ENCODE measurements around the gene FLVCR1. TPM values are rescaled to one million over a fixed set of nuclear protein-coding genes. Genes with fewer than 3 reads are reported as not detected.

Gene FLVCR1
- total and polyA plus RNA-seq, 9 of the 15 experiments (the other 6 are each of a cell fraction or from before 2014, with no cell fraction given) = 5.2 to 18.0 (median 12.5) TPM

DNA sequence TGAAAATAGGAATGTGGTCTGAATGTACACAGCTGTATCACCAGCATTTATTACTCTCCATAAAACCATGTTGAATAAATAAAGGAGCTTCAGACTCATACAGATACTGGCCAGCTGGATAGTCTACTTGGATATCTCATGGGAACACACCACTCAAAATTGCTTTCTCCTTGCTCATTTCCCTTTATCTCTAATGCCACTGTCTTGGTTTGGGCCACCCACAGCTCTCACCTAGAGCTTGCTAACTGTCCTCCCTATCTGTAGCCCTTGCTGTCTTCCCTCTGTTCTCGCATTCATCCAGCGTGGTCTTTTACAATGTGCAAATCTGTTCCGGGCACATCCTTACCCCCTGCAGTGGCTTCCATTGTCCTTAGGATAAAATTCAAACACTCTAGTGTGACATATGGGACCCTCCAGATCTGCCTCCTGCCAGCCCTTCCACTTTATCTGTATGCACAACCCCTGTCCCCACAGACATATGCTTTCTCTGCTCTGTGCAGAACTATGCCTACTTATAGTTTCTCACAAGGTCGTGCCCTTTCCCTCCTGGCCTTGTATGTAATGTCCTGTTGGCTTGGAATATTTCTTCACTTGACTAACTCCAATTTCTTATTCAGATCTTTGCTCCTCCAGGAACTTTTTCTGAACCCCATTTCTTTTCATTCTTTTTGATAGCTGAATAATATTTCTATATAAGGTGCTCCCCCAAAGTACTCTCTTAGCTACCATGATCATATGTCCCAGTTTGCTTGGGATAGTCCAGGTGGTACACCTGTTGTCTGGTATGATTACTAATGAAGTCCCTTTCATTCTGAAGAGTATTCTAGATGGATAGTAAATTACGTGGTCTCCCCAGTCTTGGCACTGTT, 2.9 kb downstream of the FLVCR1 start (continued):
- TF ChIP-seq ZNF232 (CRISPR knock-in tag; IDR thresholded peaks at IDR 0.05) = no peak
- peak in 1 of 2 experiments; percentile 89; a peak in 2 of 4 replicates for TF ChIP-seq TBL1XR1 (IDR thresholded peaks at IDR 0.05; ENCODE audit: low read length in 2 of 2)
- peak; percentile 89 for TF ChIP-seq ZEB2 (IDR thresholded peaks at IDR 0.05)
- TF ChIP-seq NR2F6 (CRISPR knock-in tag; IDR thresholded peaks at IDR 0.05) = no peak
- no peak for TF ChIP-seq ARID2 (IDR thresholded peaks at IDR 0.05)
- no peak for TF ChIP-seq PCBP1 (IDR thresholded peaks at IDR 0.05; ENCODE audit: low read depth, low read length, poor library complexity, severe bottlenecking)
- peak; percentile 89 for TF ChIP-seq FOXA1 (IDR thresholded peaks at IDR 0.05; ENCODE audit: borderline replicate concordance)
- TF ChIP-seq FOXP1 (CRISPR knock-in tag; IDR thresholded peaks at IDR 0.05) = peak; percentile 71; the same call in 1 of the 2 replicates
- TF ChIP-seq, protein P1, sequence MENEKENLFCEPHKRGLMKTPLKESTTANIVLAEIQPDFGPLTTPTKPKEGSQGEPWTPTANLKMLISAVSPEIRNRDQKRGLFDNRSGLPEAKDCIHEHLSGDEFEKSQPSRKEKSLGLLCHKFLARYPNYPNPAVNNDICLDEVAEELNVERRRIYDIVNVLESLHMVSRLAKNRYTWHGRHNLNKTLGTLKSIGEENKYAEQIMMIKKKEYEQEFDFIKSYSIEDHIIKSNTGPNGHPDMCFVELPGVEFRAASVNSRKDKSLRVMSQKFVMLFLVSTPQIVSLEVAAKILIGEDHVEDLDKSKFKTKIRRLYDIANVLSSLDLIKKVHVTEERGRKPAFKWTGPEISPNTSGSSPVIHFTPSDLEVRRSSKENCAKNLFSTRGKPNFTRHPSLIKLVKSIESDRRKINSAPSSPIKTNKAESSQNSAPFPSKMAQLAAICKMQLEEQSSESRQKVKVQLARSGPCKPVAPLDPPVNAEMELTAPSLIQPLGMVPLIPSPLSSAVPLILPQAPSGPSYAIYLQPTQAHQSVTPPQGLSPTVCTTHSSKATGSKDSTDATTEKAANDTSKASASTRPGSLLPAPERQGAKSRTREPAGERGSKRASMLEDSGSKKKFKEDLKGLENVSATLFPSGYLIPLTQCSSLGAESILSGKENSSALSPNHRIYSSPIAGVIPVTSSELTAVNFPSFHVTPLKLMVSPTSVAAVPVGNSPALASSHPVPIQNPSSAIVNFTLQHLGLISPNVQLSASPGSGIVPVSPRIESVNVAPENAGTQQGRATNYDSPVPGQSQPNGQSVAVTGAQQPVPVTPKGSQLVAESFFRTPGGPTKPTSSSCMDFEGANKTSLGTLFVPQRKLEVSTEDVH (IDR thresholded peaks at IDR 0.05; ENCODE audit: low read depth, partially characterized antibody) = peak; percentile 58
- TF ChIP-seq NR2C1 (IDR thresholded peaks at IDR 0.05) = no peak
- TF ChIP-seq NR2C1 (tag; IDR thresholded peaks at IDR 0.05) = peak; percentile 46; the same call in 1 of the 2 replicates
- TF ChIP-seq, protein P2, sequence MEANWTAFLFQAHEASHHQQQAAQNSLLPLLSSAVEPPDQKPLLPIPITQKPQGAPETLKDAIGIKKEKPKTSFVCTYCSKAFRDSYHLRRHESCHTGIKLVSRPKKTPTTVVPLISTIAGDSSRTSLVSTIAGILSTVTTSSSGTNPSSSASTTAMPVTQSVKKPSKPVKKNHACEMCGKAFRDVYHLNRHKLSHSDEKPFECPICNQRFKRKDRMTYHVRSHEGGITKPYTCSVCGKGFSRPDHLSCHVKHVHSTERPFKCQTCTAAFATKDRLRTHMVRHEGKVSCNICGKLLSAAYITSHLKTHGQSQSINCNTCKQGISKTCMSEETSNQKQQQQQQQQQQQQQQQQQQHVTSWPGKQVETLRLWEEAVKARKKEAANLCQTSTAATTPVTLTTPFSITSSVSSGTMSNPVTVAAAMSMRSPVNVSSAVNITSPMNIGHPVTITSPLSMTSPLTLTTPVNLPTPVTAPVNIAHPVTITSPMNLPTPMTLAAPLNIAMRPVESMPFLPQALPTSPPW (CRISPR knock-in tag; IDR thresholded peaks at IDR 0.05) = peak; percentile 41; the same call in 1 of the 2 replicates
- TF ChIP-seq, protein P3, sequence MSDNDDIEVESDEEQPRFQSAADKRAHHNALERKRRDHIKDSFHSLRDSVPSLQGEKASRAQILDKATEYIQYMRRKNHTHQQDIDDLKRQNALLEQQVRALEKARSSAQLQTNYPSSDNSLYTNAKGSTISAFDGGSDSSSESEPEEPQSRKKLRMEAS (CRISPR knock-in tag; IDR thresholded peaks at IDR 0.05) = peak; percentile 45; the same call in 1 of the 2 replicates
- peak in 1 of 2 experiments; percentile 64; a peak in 1 of 4 replicates for TF ChIP-seq NONO (IDR thresholded peaks at IDR 0.05; ENCODE audit: low read depth in 2 of 2, low read length in 1 of 2)
- TF ChIP-seq, protein P4, sequence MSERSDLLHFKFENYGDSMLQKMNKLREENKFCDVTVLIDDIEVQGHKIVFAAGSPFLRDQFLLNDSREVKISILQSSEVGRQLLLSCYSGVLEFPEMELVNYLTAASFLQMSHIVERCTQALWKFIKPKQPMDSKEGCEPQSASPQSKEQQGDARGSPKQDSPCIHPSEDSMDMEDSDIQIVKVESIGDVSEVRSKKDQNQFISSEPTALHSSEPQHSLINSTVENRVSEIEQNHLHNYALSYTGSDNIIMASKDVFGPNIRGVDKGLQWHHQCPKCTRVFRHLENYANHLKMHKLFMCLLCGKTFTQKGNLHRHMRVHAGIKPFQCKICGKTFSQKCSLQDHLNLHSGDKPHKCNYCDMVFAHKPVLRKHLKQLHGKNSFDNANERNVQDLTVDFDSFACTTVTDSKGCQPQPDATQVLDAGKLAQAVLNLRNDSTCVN (CRISPR knock-in tag; IDR thresholded peaks at IDR 0.05) = no peak
- TF ChIP-seq KLF1 (tag; IDR thresholded peaks at IDR 0.05) = no peak
- peak; percentile 88 for TF ChIP-seq EGR1 (conservative IDR thresholded peaks at IDR 0.05)
- TF ChIP-seq ZNF75A (CRISPR knock-in tag; IDR thresholded peaks at IDR 0.05) = no peak
- peak; percentile 86 to 95 for TF ChIP-seq TEAD1 (CRISPR knock-in tag; IDR thresholded peaks at IDR 0.05)
- TF ChIP-seq MCM2 (IDR thresholded peaks at IDR 0.05; ENCODE audit: low read depth) = no peak
- 0 out of 2 replicates have a peak, but pooled peaks have one; percentile 56 for TF ChIP-seq ZSCAN29 (IDR thresholded peaks at IDR 0.05)
- no peak for TF ChIP-seq NFRKB (IDR thresholded peaks at IDR 0.05; ENCODE audit: low read depth)
- peak; percentile 25; the same call in 1 of the 2 replicates for TF ChIP-seq SMARCA5 (IDR thresholded peaks at IDR 0.05)
- TF ChIP-seq RBM39 (optimal IDR thresholded peaks at IDR 0.05; ENCODE audit: low read depth, low read length) = no peak
- TF ChIP-seq HLTF (IDR thresholded peaks at IDR 0.05) = peak; percentile 95
